NOMO-1 (cell line): ENCODE measurements around the gene FAM229A.
A peak's percentile ranks its signal among the peaks of the same experiment; 100 is the strongest.
"Not testable (repeated sequence)": the region's sequence is repeated elsewhere in the genome, so short reads cannot be mapped to it uniquely, and the experiment has no call there.

Experiments
- DNase-seq, 2 experiments: peaks; one replicate each; lab custom pipeline; 2025; ENCODE audit not compliant: unreplicated experiment in 2 of 2; lab: John Stamatoyannopoulos, UW

The FAM229A gene

GRCh38 chr1:32362474-32363313 lies at the start of gene FAM229A, which contains the start of gene TSSK3:
TSS of gene FAM229A (minus strand) at chr1:32362485. CDS start at chr1:32362091, 394 bp downstream.
TSS of gene TSSK3 (plus strand) at chr1:32362539. CDS start at chr1:32362702, 163 bp downstream.
- no peak for DNase-seq

- no peak for DNase-seq
Observed at GRCh38 chr1:32411261-32411660, 49.0 kb upstream of the FAM229A start.

GRCh38 chr1:32406629-32407111 lies 44.4 kb upstream of the FAM229A start:
- no peak for DNase-seq

- DNase-seq, result no peak
Observed at GRCh38 chr1:32405672-32406467, 43.6 kb upstream of the FAM229A start.

GRCh38 chr1:32404946-32405345 lies 42.7 kb upstream of the FAM229A start:
- no peak for DNase-seq

GRCh38 chr1:32400876-32401631 lies 38.8 kb upstream of the FAM229A start:
- DNase-seq, result peak; percentile 6 to 43

GRCh38 chr1:32399843-32400242 lies 37.6 kb upstream of the FAM229A start:
- DNase-seq, result no peak

GRCh38 chr1:32398401-32398800 lies 36.1 kb upstream of the FAM229A start:
- DNase-seq, result no peak

- DNase-seq, result not testable (repeated sequence)
Observed at GRCh38 chr1:32396524-32396923, 34.2 kb upstream of the FAM229A start.

- no peak for DNase-seq
Observed at GRCh38 chr1:32394890-32395432, 32.7 kb upstream of the FAM229A start.

GRCh38 chr1:32394141-32394889 lies 32.0 kb upstream of the FAM229A start, which contains the start of gene BSDC1:
TSS of gene BSDC1 (minus strand) at chr1:32394441. CDS start at chr1:32394414, 27 bp downstream.
- peak; percentile 99 for DNase-seq

GRCh38 chr1:32393832-32394140 lies 31.5 kb upstream of the FAM229A start:
- no peak for DNase-seq

GRCh38 chr1:32393136-32393535 lies 30.9 kb upstream of the FAM229A start:
- no peak for DNase-seq

GRCh38 chr1:32392325-32392724 lies 30.0 kb upstream of the FAM229A start:
- DNase-seq, result no peak

GRCh38 chr1:32390904-32391870 lies 28.9 kb upstream of the FAM229A start:
- DNase-seq, result no peak

- DNase-seq, result no peak
Observed at GRCh38 chr1:32388641-32389040, 26.4 kb upstream of the FAM229A start.

- no peak for DNase-seq
Observed at GRCh38 chr1:32386676-32387392, 24.5 kb upstream of the FAM229A start.

- DNase-seq, result no peak
Observed at GRCh38 chr1:32380057-32380456, 17.8 kb upstream of the FAM229A start.
